DOHH2 (cell line): Measurements from ENCODE around the gene SURF1.

Experiments
- H3F3A ChIP-seq: fragments of 200-600 bp; sonication (generic), shearing (Covaris generic); 2 replicates; pipeline ENCODE4 v1.6.0; 2016; ENCODE audit warnings: antibody characterized with exemption, mild to moderate bottlenecking; ENCODE audit not compliant: control insufficient read depth, insufficient read depth
- H3K27ac ChIP-seq: fragments of 200-600 bp; sonication (generic); 2 replicates; pipeline ENCODE4 v1.5.1; 2014; ENCODE audit warnings: low read depth, mild to moderate bottlenecking, low read length, moderate library complexity
- H3K27me3 ChIP-seq: fragments of 200-600 bp; sonication (generic); 2 replicates; pipeline ENCODE4 v1.6.1; 2014; ENCODE audit warnings: mild to moderate bottlenecking, low read length, mixed read lengths; ENCODE audit not compliant: control insufficient read depth
- H3K36me3 ChIP-seq: fragments of 200-600 bp; sonication (generic); 2 replicates; pipeline ENCODE4 v1.6.1; 2014; ENCODE audit warnings: mild to moderate bottlenecking, low read length, moderate library complexity, mixed read lengths; ENCODE audit not compliant: control insufficient read depth
- H3K4me1 ChIP-seq: fragments of 200-600 bp; sonication (generic); 2 replicates; pipeline ENCODE4 v1.6.1; 2014; ENCODE audit warnings: mild to moderate bottlenecking, low read length, mixed read lengths; ENCODE audit not compliant: control insufficient read depth
- H3K4me2 ChIP-seq: fragments of 200-600 bp; sonication (generic); 2 replicates; pipeline ENCODE4 v1.6.0; 2014; ENCODE audit warnings: mild to moderate bottlenecking, low read length, moderate library complexity
- H3K4me3 ChIP-seq: fragments of 200-600 bp; sonication (generic); 2 replicates; pipeline ENCODE4 v1.5.1; 2014; ENCODE audit warnings: mild to moderate bottlenecking, low read length, mixed read lengths
- H3K79me2 ChIP-seq: fragments of 200-600 bp; sonication (generic); 2 replicates; pipeline ENCODE4 v1.6.1; 2014; ENCODE audit warnings: mild to moderate bottlenecking, low read length, mixed read lengths; ENCODE audit not compliant: control insufficient read depth
- H3K9me2 ChIP-seq: fragments of 200-600 bp; sonication (generic); replicated peaks from 2 replicates; pipeline ENCODE4 v1.6.1; 2014; ENCODE audit warnings: mild to moderate bottlenecking, low read length, mixed read lengths; ENCODE audit not compliant: control insufficient read depth
- H3K9me3 ChIP-seq: fragments of 200-600 bp; sonication (generic); 2 replicates; pipeline ENCODE4 v1.6.1; 2014; ENCODE audit warnings: antibody characterized with exemption, low read length, mixed read lengths; ENCODE audit not compliant: control insufficient read depth, insufficient read depth
- H4K20me1 ChIP-seq: fragments of 200-600 bp; sonication (generic); 2 replicates; pipeline ENCODE4 v1.6.0; 2014; ENCODE audit warnings: low read depth, mild to moderate bottlenecking, antibody characterized with exemption, low read length, moderate library complexity; ENCODE audit not compliant: control insufficient read depth, insufficient read depth
- EZH2phosphoT487 ChIP-seq: fragments of 200-600 bp; sonication (generic); IDR thresholded peaks from 2 replicates; pipeline ENCODE4 v1.6.1; 2017; ENCODE audit warnings: borderline replicate concordance, mild to moderate bottlenecking, antibody characterized with exemption, low read length, moderate library complexity, mixed read lengths
- TF ChIP-seq, protein P1 (sequence below): fragments of 200-600 bp; sonication (generic); IDR thresholded peaks from one replicate; pipeline ENCODE4 v1.5.1; 2014; ENCODE audit warnings: antibody characterized with exemption, mild to moderate bottlenecking, low read depth, low read length; ENCODE audit not compliant: poor library complexity, severe bottlenecking

The SURF1 gene

GRCh38 chr9:133351908-133352634 lies 4.2 kb downstream of the SURF1 start:
- TF ChIP-seq EZH2phosphoT487: no peak
- TF ChIP-seq, protein P1, sequence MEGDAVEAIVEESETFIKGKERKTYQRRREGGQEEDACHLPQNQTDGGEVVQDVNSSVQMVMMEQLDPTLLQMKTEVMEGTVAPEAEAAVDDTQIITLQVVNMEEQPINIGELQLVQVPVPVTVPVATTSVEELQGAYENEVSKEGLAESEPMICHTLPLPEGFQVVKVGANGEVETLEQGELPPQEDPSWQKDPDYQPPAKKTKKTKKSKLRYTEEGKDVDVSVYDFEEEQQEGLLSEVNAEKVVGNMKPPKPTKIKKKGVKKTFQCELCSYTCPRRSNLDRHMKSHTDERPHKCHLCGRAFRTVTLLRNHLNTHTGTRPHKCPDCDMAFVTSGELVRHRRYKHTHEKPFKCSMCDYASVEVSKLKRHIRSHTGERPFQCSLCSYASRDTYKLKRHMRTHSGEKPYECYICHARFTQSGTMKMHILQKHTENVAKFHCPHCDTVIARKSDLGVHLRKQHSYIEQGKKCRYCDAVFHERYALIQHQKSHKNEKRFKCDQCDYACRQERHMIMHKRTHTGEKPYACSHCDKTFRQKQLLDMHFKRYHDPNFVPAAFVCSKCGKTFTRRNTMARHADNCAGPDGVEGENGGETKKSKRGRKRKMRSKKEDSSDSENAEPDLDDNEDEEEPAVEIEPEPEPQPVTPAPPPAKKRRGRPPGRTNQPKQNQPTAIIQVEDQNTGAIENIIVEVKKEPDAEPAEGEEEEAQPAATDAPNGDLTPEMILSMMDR: peak; percentile 84
- Histone ChIP-seq H3K9me3 (no peaks in the 10 kb centered on the region), H3K79me2 (peaks cover 57% of the 10 kb centered on the region), H3K4me3 (no peak overlapping the region), H3K9me2 (no peaks in the 10 kb centered on the region), H3K4me1 (peaks cover 42% of the 10 kb centered on the region), H3F3A (peaks cover 74% of the 10 kb centered on the region), H4K20me1 (peaks cover 16% of the 10 kb centered on the region; the same call in 1 of the 2 replicates), H3K4me2 (no peak overlapping the region), H3K27me3 (no peaks in the 10 kb centered on the region), H3K36me3 (peaks cover 58% of the 10 kb centered on the region), H3K27ac (0 out of 2 replicates have a peak overlapping the region, but pooled peaks have one; percentile 19)

- Histone ChIP-seq H3K79me2 (peaks cover 57% of the 10 kb centered on the region), H3K27ac (no peak overlapping the region), H3K4me3 (no peak overlapping the region), H3K9me2 (no peaks in the 10 kb centered on the region), H4K20me1 (peaks cover 16% of the 10 kb centered on the region; the same call in 1 of the 2 replicates), H3K36me3 (peaks cover 58% of the 10 kb centered on the region), H3K4me1 (peaks cover 42% of the 10 kb centered on the region), H3K9me3 (no peaks in the 10 kb centered on the region), H3K27me3 (no peaks in the 10 kb centered on the region), H3K4me2 (no peak overlapping the region), H3F3A (peaks cover 74% of the 10 kb centered on the region)
- no peak for TF ChIP-seq EZH2phosphoT487
- TF ChIP-seq, protein P1: no peak
These were observed 4.8 kb downstream of the SURF1 start for GRCh38 chr9:133351526-133351907.

- Histone ChIP-seq H4K20me1 (peaks cover 16% of the 10 kb centered on the region; the same call in 1 of the 2 replicates), H3K4me3 (peak overlapping the region; percentile 83), H3K27me3 (no peaks in the 10 kb centered on the region), H3K9me3 (no peaks in the 10 kb centered on the region), H3K4me2 (peak overlapping the region; percentile 98), H3K79me2 (peaks cover 61% of the 10 kb centered on the region), H3K36me3 (peaks cover 73% of the 10 kb centered on the region), H3K27ac (no peak overlapping the region), H3K9me2 (no peaks in the 10 kb centered on the region), H3F3A (peaks cover 66% of the 10 kb centered on the region), H3K4me1 (peaks cover 40% of the 10 kb centered on the region)
- no peak for TF ChIP-seq EZH2phosphoT487
- TF ChIP-seq, protein P1: no peak
These were observed 6.2 kb downstream of the SURF1 start for GRCh38 chr9:133349965-133350616.
